GM18870 (cell line): ENCODE measurements around the gene TMEM151B.
"Not testable (repeated sequence)": the region's sequence is repeated elsewhere in the genome, so short reads cannot be mapped to it uniquely, and the experiment has no call there.

Experiments
- ATAC-seq: cut with Tn5 transposase; IDR thresholded peaks from one replicate; pipeline ENCODE4 v1.9.1; 2021; ENCODE audit warnings: moderate library complexity; ENCODE audit not compliant: unreplicated experiment

The TMEM151B gene

GRCh38 chr6:44269921-44270525 is at the start of gene TMEM151B:
Gene TMEM151B (plus strand): TSS chr6:44270450. CDS start chr6:44270743, 293 bp downstream.
- ATAC-seq, result no peak

GRCh38 chr6:44220913-44221290 is 49.3 kb upstream of the TMEM151B start:
- no peak for ATAC-seq

DNA sequence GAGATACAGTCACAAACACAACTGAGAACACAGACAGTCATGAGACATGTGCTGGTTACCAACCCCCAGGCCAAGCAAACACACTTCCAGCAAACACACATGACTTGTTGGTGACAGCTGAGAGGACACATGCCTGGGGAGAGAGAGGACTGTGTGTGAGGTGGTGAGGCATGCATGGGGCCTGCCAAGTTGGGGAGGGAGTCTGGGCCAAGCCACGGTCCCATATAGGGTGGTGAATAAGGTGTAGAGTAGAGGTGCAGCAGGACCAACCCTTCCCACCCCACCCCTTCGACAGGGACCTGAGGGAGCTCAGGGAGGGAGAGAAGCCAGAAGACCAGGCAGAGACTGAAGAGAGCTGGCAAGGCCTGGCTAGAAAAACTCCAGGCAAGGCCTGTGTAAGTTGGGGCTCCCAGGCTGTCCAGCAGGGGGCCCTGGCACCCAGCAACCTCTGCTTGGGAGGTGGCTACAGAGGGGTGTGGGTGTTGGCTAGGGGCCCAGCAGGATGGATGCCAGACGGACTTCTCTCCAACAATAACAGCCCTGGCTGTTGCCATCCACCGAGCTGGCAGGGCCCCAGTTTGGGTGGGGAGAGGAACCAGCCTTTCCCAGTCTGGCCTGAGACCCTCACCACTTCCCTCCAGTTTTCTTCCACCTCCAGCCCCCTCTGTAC is 48.8 kb upstream of the TMEM151B start:
- no peak for ATAC-seq

DNA sequence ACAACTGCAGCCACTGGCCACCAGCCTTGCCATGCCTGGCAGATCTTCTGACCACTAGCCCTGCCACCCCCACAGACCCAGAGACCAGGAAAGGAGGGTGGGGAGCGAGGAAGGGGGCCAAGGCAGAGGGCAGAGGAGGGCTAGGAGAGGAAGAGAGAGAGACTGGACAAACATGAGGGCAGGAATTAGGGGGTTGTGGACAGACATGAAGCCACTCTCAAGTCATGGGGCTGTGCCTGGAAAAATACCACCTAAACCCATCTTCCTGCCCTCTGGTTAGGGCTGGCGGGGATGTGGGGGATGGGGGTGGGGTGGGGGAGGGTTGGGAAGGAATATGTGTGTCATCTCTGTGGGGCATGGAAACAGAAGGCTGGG is 48.3 kb upstream of the TMEM151B start:
- ATAC-seq, result no peak

DNA sequence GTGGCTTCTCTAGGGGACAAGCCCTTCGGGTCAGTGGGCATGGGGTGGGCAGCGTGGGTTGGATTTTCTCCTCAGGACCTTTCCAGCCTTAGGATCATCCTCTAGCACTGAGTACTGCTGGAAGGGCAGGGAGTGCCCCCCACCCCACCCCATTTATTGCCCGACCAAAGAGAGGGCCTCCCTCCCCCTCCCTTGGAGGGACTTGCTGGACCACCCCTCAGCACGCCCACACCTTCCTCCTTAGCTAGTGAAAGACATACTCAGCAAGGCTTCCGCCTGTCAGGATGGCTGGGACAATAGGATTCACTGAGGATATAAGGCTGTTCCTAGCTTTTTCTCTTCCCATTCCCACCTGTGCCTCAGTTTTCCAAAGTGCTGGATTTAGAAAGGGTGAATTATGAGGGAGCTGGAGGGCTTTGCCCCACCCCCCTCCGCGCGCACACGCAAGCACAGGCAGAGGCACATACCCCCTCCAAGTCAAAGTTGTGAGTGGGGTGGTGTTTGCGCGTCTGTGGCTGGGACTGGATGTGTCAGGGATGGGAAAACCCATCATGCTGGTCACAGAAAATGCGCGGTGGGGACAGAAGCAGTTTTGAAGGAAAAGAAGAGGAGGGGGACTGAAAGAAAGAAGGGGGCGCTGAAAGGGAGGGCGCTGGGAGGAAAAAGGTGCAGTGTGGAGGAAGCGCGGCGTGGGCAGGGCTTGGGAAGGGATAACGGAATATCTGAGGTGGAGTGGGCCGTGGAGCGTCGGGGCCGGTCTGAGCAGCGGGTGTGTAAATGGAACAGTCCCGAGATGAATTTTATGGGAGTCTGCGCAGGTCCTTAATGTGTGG is 47.5 kb upstream of the TMEM151B start:
- ATAC-seq, result no peak

GRCh38 chr6:44223319-44224028 is 46.8 kb upstream of the TMEM151B start, which contains the start of gene SLC29A1:
Gene SLC29A1 (plus strand): TSS chr6:44223595. CDS start chr6:44227314, 3,719 bp downstream.
- ATAC-seq, result no peak

- no peak for ATAC-seq
These were observed 46.0 kb upstream of the TMEM151B start for GRCh38 chr6:44224029-44224964.

- no peak for ATAC-seq
These were observed 45.3 kb upstream of the TMEM151B start for GRCh38 chr6:44224965-44225305.

DNA sequence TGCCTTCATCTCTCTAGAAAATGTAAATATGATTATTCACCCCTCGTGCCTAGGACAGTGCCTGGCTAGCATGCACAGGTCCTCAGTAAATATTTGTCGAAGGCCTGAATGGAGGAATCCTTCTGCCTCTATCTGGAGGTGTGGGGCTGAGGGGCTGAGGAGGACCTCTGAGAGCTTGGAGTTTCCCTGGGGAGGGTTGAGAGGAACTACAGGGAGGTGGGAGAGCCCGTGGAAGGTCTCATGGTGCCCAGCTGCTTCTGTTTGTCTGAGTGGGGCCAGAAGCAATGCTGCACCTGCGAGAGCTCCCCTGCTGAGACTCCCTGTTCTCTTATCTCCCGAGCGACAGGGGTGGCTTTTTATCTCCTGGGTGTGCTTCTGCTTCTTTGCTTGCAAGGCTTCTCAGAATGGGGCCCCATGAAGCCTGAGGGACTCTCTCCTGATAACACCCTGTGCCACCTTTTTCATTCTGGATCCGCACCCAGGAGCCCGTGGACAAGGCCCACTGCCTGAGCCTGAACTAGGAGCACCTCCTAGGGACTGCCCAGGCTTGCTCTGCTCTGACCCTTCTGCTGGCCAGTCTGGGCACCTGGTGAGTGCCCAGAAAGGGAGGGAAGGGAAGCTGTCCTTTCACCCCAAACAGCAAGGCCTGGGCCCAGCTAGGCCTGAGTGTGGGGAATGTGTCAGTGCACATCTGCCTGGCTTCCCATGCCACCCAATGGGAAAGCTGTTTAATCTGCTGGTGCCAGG is 44.5 kb upstream of the TMEM151B start:
- ATAC-seq, result no peak

- ATAC-seq, result no peak
These were observed 43.7 kb upstream of the TMEM151B start for GRCh38 chr6:44226368-44227147.

- no peak for ATAC-seq
These were observed 43.0 kb upstream of the TMEM151B start for GRCh38 chr6:44227148-44227793.

DNA sequence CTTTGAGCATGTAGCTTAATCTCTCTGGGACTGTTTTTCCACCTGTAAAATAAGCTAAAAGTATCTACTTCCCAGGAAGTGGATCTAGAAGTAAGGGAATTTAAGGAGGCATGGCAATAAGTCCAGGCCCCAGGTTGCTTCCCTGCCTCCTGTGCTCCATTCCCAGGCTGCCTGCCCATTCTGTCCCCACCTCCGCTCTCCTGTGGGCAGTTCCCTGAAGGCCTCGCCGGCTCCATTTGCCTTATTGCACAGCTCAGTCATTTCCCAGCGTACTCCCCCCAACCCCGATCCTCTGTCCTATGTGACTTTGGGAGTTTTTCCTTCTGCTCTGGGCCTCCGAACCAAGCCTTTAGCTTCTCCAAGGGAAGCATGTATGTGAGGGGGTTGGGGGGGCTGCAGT is 42.2 kb upstream of the TMEM151B start:
- no peak for ATAC-seq

- no peak for ATAC-seq
These were observed 41.8 kb upstream of the TMEM151B start for GRCh38 chr6:44228433-44228832.

DNA sequence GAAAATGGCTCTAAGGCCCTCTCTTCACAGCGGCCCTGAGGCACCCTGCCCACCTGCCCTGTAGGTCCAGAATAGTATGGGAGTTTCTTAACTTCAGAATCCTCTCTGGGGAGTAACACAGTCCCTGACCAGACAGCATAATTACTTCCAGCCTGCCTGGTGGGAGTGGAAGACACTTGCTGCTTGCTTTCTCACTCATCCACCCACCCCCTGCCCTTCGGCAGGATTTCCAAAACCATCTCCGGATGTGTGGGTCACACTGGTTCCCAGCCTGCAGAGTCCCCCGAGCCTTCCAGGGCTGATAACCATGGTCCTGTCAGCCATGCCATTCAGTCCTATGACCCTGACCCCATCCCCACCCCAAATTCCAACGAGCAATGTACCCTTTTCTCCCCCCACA is 41.4 kb upstream of the TMEM151B start:
- ATAC-seq, result no peak

GRCh38 chr6:44229376-44230033 is 40.7 kb upstream of the TMEM151B start:
- ATAC-seq, result no peak

DNA sequence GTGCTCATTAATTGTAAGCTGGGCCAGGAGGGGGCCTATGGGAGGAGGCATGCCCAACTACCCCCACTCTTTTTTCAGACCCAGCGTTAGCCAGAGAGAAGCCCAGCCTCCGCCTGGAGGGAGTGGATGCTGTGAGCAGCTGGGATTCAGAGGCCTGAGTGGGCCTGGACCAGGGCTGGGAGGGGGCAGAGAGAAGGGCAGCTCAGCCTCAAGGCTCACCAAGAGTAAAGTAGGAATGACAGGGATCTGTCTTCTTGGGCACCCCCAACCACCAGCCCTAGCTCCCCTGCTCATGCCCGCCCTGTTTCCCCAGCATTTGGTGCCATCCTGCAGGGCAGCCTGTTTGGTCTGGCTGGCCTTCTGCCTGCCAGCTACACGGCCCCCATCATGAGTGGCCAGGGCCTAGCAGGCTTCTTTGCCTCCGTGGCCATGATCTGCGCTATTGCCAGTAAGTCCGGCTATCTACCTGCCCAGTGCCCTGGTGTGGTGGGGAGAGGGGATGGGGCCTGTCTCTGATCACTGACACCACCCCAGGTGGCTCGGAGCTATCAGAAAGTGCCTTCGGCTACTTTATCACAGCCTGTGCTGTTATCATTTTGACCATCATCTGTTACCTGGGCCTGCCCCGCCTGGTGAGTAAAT is 40.1 kb upstream of the TMEM151B start:
- no peak for ATAC-seq

GRCh38 chr6:44231426-44231825 is 38.8 kb upstream of the TMEM151B start:
- not testable (repeated sequence) for ATAC-seq
